H9 (cell line): Measurements from ENCODE around the gene MBOAT2. TPM values are rescaled to one million over a fixed set of nuclear protein-coding genes. Genes with fewer than 3 reads are reported as not detected.

ENCODE experiments used
- DNase-seq: peaks from one replicate; pipeline ENCODE4 v3.0.0-alpha.2; 2017
- H2AFZ ChIP-seq: one replicate; pipeline ENCODE4 v1.6.1; 2013; ENCODE audit warnings: mild to moderate bottlenecking, low read length, control low read depth, moderate library complexity
- H2AK5ac ChIP-seq: 2 replicates; pipeline ENCODE4 v1.6.1; 2013; ENCODE audit warnings: low read length, control low read depth, mixed read lengths; ENCODE audit not compliant: insufficient read length
- H2BK120ac ChIP-seq: one replicate; pipeline ENCODE4 v1.6.1; 2013; ENCODE audit warnings: low read depth, mild to moderate bottlenecking, low read length, control low read depth, inconsistent platforms; ENCODE audit not compliant: poor library complexity, severe bottlenecking
- H2BK12ac ChIP-seq: 2 replicates; pipeline ENCODE4 v1.6.1; 2013; ENCODE audit warnings: low read length, control low read depth, mixed read lengths, low read depth; ENCODE audit not compliant: insufficient read length
- H2BK15ac ChIP-seq: 2 replicates; pipeline ENCODE4 v1.6.1; 2013; ENCODE audit warnings: low read depth, low read length, control low read depth
- H2BK20ac ChIP-seq: one replicate; pipeline ENCODE4 v1.6.1; 2013; ENCODE audit warnings: low read depth, mild to moderate bottlenecking, low read length, control low read depth, inconsistent platforms; ENCODE audit not compliant: poor library complexity, severe bottlenecking
- H2BK5ac ChIP-seq: 2 replicates; pipeline ENCODE4 v1.6.1; 2013; ENCODE audit warnings: low read length, control low read depth, mixed read lengths; ENCODE audit not compliant: insufficient read length
- H3K14ac ChIP-seq: 2 replicates; pipeline ENCODE4 v1.6.1; 2013; ENCODE audit warnings: low read length, control low read depth; ENCODE audit not compliant: insufficient read depth
- H3K18ac ChIP-seq: 2 replicates; pipeline ENCODE4 v1.6.1; 2013; ENCODE audit warnings: low read depth, mild to moderate bottlenecking, mixed read lengths, low read length, control low read depth; ENCODE audit not compliant: insufficient read length
- H3K23ac ChIP-seq: 2 replicates; pipeline ENCODE4 v1.6.1; 2013; ENCODE audit warnings: low read length, control low read depth, mixed read lengths, low read depth; ENCODE audit not compliant: insufficient read length
- H3K23me2 ChIP-seq: 2 replicates; pipeline ENCODE4 v1.6.1; 2013; ENCODE audit warnings: low read depth, mild to moderate bottlenecking, mixed read lengths, low read length, control low read depth; ENCODE audit not compliant: insufficient read length, poor library complexity, severe bottlenecking
- H3K27ac ChIP-seq: 2 replicates; pipeline ENCODE4 v1.5.1; 2013; ENCODE audit warnings: low read length, control low read depth, mixed read lengths, low read depth; ENCODE audit not compliant: insufficient read length
- H3K27me3 ChIP-seq: 2 replicates; pipeline ENCODE4 v1.6.1; 2013; ENCODE audit warnings: low read length, control low read depth, inconsistent platforms; ENCODE audit not compliant: insufficient read depth
- H3K4ac ChIP-seq: 2 replicates; pipeline ENCODE4 v1.6.1; 2013; ENCODE audit warnings: low read depth, mild to moderate bottlenecking, control low read depth, inconsistent platforms, low read length, moderate library complexity
- H3K4me1 ChIP-seq: 2 replicates; pipeline ENCODE4 v1.6.1; 2013; ENCODE audit warnings: low read length, control low read depth, inconsistent platforms; ENCODE audit not compliant: insufficient read depth
- H3K4me2 ChIP-seq: 2 replicates; pipeline ENCODE4 v1.6.1; 2013; ENCODE audit warnings: low read length, control low read depth, mixed read lengths; ENCODE audit not compliant: insufficient read length, insufficient read depth
- H3K56ac ChIP-seq: 2 replicates; pipeline ENCODE4 v1.6.1; 2013; ENCODE audit warnings: low read depth, mild to moderate bottlenecking, mixed read lengths, low read length, control low read depth; ENCODE audit not compliant: insufficient read length
- H3K79me1 ChIP-seq: 2 replicates; pipeline ENCODE4 v1.6.1; 2013; ENCODE audit warnings: low read depth, mild to moderate bottlenecking, moderate library complexity, low read length, control low read depth, inconsistent platforms; ENCODE audit not compliant: insufficient read depth, poor library complexity, severe bottlenecking
- H3K79me2 ChIP-seq: 2 replicates; pipeline ENCODE4 v1.6.1; 2013; ENCODE audit warnings: low read length, control low read depth, inconsistent platforms; ENCODE audit not compliant: insufficient read depth
- H3K9ac ChIP-seq: 2 replicates; pipeline ENCODE4 v1.6.1; 2013; ENCODE audit warnings: low read length, control low read depth, mixed read lengths; ENCODE audit not compliant: insufficient read length; ENCODE audit errors: extremely low read depth
- H3K9me3 ChIP-seq: one replicate; pipeline ENCODE4 v1.6.1; 2013; ENCODE audit warnings: low read depth, low read length, inconsistent platforms; ENCODE audit not compliant: control insufficient read depth
- H3T11ph ChIP-seq: one replicate; pipeline ENCODE4 v1.6.1; 2013; ENCODE audit warnings: mild to moderate bottlenecking, low read length, control low read depth, inconsistent platforms
- H4K20me1 ChIP-seq: one replicate; pipeline ENCODE4 v1.6.1; 2013; ENCODE audit not compliant: control insufficient read depth, insufficient read length, insufficient read depth
- H4K5ac ChIP-seq: 2 replicates; pipeline ENCODE4 v1.6.1; 2013; ENCODE audit warnings: low read depth, mild to moderate bottlenecking, mixed read lengths, low read length, control low read depth; ENCODE audit not compliant: insufficient read length
- H4K8ac ChIP-seq: replicated peaks from 2 replicates; pipeline ENCODE4 v1.6.1; 2013; ENCODE audit warnings: low read length, control low read depth, mixed read lengths, low read depth; ENCODE audit not compliant: insufficient read length
- H4K91ac ChIP-seq: 2 replicates; pipeline ENCODE4 v1.6.1; 2013; ENCODE audit warnings: low read depth, mild to moderate bottlenecking, moderate library complexity, mixed read lengths, low read length, control low read depth; ENCODE audit not compliant: insufficient read length
- H3K27ac Mint-ChIP-seq, 3 experiments: 2 replicates in 2 of 3; 3 replicates in 1 of 3; pipeline ENCODE4 v1.8.0; 2020 to 2021; ENCODE audit warnings: mixed read lengths in 3 of 3, mild to moderate bottlenecking in 1 of 3, moderate library complexity in 1 of 3
- H3K27me3 Mint-ChIP-seq: 2 replicates; pipeline ENCODE4 v1.8.0; 2021; ENCODE audit warnings: low read depth, mild to moderate bottlenecking, moderate library complexity, mixed read lengths
- H3K36me3 Mint-ChIP-seq, 3 experiments: 2 replicates in 2 of 3; 3 replicates in 1 of 3; pipeline ENCODE4 v1.8.0; 2020 to 2021; ENCODE audit warnings: low read depth in 3 of 3, mixed read lengths in 3 of 3; ENCODE audit not compliant: insufficient read depth in 1 of 3
- H3K4me1 Mint-ChIP-seq, 2 experiments: 2 replicates each; pipeline ENCODE4 v1.8.0; 2020; ENCODE audit warnings: mixed read lengths in 2 of 2
- H3K4me3 Mint-ChIP-seq, 2 experiments: 2 replicates in 1 of 2; 3 replicates in 1 of 2; pipeline ENCODE4 v1.8.0; 2020 to 2021; ENCODE audit warnings: mild to moderate bottlenecking in 2 of 2, mixed read lengths in 2 of 2, moderate library complexity in 1 of 2
- H3K9me3 Mint-ChIP-seq, 2 experiments: 2 replicates in 1 of 2; 3 replicates in 1 of 2; pipeline ENCODE4 v1.8.0; 2020; ENCODE audit warnings: mild to moderate bottlenecking in 2 of 2, mixed read lengths in 2 of 2, moderate library complexity in 1 of 2
- CTCF ChIP-seq: fragments of 200-600 bp; sonication (generic); conservative IDR thresholded peaks from 3 replicates; pipeline ENCODE4 v1.8.0; 2021; ENCODE audit warnings: antibody characterized with exemption, mild to moderate bottlenecking
- WGBS: extraction: QIAGEN DNeasy Blood & Tissue Kit; methylation state at CpG from one replicate; pipeline ENCODE4 v1.1.7; 2013; ENCODE audit warnings: missing lambda C conversion rate, low lambda C conversion rate, mixed read lengths; ENCODE audit not compliant: insufficient read length; ENCODE audit errors: extremely low coverage; 5-methylcytosine and 5-hydroxymethylcytosine counted together
- total RNA-seq: library from RNA; stranded (reverse); gene quantifications from 2 replicates; pipeline ENCODE4 v1.2.1, GENCODE V29; 2021

MBOAT2 gene
- total RNA-seq, 1 experiment from 2014 or later = 20.2 TPM

- H3K9me3 Mint-ChIP-seq = no peaks in the 10 kb centered on the region
- no peak overlapping the region for H3K4ac ChIP-seq
These were observed 151.5 kb downstream of the MBOAT2 start for GRCh38 chr2:8851811-8852560.

More at GRCh38 chr2:8851811-8852560, 151.5 kb downstream of the MBOAT2 start:
- Mint-ChIP-seq H3K27ac (no peak overlapping the region), H3K4me1 (peaks cover 6 to 11% of the 10 kb centered on the region in 2 experiments), H3K36me3 (peaks cover 0 to 9% (median 3%) of the 10 kb centered on the region in 3 experiments; a peak in 4 of 7 replicates), H3K27me3 (no peaks in the 10 kb centered on the region; the same call in 1 of the 2 replicates), H3K4me3 (no peak overlapping the region)
- DNase-seq = peak; percentile 43
- Histone ChIP-seq H3K56ac (no peak overlapping the region), H4K20me1 (no peaks in the 10 kb centered on the region), H4K5ac (no peak overlapping the region), H3K27me3 (no peaks in the 10 kb centered on the region), H3K4me1 (no peaks in the 10 kb centered on the region), H2BK12ac (no peak overlapping the region), H2BK120ac (no peak overlapping the region), H3K23ac (no peak overlapping the region), H3K18ac (no peak overlapping the region), H3T11ph (no peak overlapping the region), H3K9me3 (no peaks in the 10 kb centered on the region), H3K79me2 (no peaks in the 10 kb centered on the region), H3K27ac (no peak overlapping the region), H3K9ac (no peak overlapping the region), H3K14ac (no peak overlapping the region), H2AK5ac (no peak overlapping the region), H2BK15ac (no peak overlapping the region), H4K8ac (no peak overlapping the region), H2BK5ac (no peak overlapping the region), H2BK20ac (no peak overlapping the region), H3K4me2 (no peak overlapping the region), H3K23me2 (no peaks in the 10 kb centered on the region), H4K91ac (no peak overlapping the region), H3K79me1 (no peaks in the 10 kb centered on the region), H2AFZ (no peak overlapping the region)
- TF ChIP-seq CTCF = no peak
- WGBS = no CpG with 5 or more reads among the region's 10 CpGs
